ENCODE data around the gene PRKACB. TPM values are rescaled to one million over a fixed set of nuclear protein-coding genes. Genes with fewer than 3 reads are reported as not detected.

PRKACB gene
- total and polyA plus RNA-seq, 4 donors: 5.9 to 18.2 (median 8.9) TPM

DNA sequence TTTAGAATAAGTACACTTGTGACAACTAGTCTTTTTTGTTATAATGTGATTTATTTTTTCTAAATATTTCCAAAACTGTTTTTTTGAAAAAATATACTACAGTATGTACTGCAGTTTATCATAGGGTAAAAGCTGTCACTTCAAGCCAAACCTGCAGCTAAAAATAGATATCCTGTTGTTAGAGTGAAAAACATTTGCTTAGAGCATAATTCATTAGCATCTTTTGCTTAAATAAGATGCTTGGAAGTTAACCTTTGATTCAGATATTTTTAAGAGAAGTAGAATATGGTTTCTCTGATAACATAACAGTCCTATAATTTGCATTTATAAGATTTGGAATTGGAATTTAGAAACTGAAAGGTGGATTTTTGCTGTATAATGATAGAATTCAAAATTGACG, 21.5 kb downstream of the PRKACB start:
- no peak overlapping the region for H3K9ac ChIP-seq (ENCODE audit: low read depth in 1 of 2, low read length in 2 of 2)
- no peaks in the 10 kb centered on the region for H3K27me3 ChIP-seq (ENCODE audit: control insufficient read depth in 4 of 4, insufficient read depth in 4 of 4, low read length in 3 of 4)
- H3K36me3 ChIP-seq (ENCODE audit: control insufficient read depth in 4 of 4, insufficient read depth in 3 of 4, low read depth in 1 of 4, low read length in 3 of 4): no peaks in the 10 kb centered on the region
- DNase-seq (ENCODE audit: low spot score): no peak
- no peak overlapping the region for H3K27ac ChIP-seq (ENCODE audit: low read depth in 1 of 2, low read length in 2 of 2)
- WGBS: 87% methylated on average over 1 of the region's 1 CpG
- H3K9me3 ChIP-seq (ENCODE audit: control insufficient read depth in 4 of 4, low read length in 3 of 4): no peaks in the 10 kb centered on the region
- peaks cover 0 to 3% (median 0%) of the 10 kb centered on the region in 4 donors for H3K4me1 ChIP-seq (ENCODE audit: control insufficient read depth in 4 of 4, insufficient read depth in 4 of 4, low read length in 3 of 4)
- TF ChIP-seq EGR1 (IDR thresholded peaks at IDR 0.05; ENCODE audit: low read depth in 2 of 2) (no peak), JUND (IDR thresholded peaks at IDR 0.05) (no peak), FOXA2 (IDR thresholded peaks at IDR 0.05) (no peak), RXRA (IDR thresholded peaks at IDR 0.05) (no peak), FOXA1 (IDR thresholded peaks at IDR 0.05) (no peak), TAF1 (conservative IDR thresholded peaks at IDR 0.05) (no peak), NR2F2 (IDR thresholded peaks at IDR 0.05) (no peak), YY1 (IDR thresholded peaks at IDR 0.05) (no peak), RAD21 (IDR thresholded peaks at IDR 0.05) (no peak), HNF4G (IDR thresholded peaks at IDR 0.05) (no peak), SP1 (IDR thresholded peaks at IDR 0.05) (no peak)
- TF ChIP-seq, protein P1, sequence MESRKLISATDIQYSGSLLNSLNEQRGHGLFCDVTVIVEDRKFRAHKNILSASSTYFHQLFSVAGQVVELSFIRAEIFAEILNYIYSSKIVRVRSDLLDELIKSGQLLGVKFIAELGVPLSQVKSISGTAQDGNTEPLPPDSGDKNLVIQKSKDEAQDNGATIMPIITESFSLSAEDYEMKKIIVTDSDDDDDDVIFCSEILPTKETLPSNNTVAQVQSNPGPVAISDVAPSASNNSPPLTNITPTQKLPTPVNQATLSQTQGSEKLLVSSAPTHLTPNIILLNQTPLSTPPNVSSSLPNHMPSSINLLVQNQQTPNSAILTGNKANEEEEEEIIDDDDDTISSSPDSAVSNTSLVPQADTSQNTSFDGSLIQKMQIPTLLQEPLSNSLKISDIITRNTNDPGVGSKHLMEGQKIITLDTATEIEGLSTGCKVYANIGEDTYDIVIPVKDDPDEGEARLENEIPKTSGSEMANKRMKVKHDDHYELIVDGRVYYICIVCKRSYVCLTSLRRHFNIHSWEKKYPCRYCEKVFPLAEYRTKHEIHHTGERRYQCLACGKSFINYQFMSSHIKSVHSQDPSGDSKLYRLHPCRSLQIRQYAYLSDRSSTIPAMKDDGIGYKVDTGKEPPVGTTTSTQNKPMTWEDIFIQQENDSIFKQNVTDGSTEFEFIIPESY (IDR thresholded peaks at IDR 0.05): no peak
- TF ChIP-seq, protein P2, sequence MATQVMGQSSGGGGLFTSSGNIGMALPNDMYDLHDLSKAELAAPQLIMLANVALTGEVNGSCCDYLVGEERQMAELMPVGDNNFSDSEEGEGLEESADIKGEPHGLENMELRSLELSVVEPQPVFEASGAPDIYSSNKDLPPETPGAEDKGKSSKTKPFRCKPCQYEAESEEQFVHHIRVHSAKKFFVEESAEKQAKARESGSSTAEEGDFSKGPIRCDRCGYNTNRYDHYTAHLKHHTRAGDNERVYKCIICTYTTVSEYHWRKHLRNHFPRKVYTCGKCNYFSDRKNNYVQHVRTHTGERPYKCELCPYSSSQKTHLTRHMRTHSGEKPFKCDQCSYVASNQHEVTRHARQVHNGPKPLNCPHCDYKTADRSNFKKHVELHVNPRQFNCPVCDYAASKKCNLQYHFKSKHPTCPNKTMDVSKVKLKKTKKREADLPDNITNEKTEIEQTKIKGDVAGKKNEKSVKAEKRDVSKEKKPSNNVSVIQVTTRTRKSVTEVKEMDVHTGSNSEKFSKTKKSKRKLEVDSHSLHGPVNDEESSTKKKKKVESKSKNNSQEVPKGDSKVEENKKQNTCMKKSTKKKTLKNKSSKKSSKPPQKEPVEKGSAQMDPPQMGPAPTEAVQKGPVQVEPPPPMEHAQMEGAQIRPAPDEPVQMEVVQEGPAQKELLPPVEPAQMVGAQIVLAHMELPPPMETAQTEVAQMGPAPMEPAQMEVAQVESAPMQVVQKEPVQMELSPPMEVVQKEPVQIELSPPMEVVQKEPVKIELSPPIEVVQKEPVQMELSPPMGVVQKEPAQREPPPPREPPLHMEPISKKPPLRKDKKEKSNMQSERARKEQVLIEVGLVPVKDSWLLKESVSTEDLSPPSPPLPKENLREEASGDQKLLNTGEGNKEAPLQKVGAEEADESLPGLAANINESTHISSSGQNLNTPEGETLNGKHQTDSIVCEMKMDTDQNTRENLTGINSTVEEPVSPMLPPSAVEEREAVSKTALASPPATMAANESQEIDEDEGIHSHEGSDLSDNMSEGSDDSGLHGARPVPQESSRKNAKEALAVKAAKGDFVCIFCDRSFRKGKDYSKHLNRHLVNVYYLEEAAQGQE (IDR thresholded peaks at IDR 0.05): no peak
- TF ChIP-seq, protein P3, sequence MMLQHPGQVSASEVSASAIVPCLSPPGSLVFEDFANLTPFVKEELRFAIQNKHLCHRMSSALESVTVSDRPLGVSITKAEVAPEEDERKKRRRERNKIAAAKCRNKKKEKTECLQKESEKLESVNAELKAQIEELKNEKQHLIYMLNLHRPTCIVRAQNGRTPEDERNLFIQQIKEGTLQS (IDR thresholded peaks at IDR 0.05): no peak
- TF ChIP-seq, protein P4, sequence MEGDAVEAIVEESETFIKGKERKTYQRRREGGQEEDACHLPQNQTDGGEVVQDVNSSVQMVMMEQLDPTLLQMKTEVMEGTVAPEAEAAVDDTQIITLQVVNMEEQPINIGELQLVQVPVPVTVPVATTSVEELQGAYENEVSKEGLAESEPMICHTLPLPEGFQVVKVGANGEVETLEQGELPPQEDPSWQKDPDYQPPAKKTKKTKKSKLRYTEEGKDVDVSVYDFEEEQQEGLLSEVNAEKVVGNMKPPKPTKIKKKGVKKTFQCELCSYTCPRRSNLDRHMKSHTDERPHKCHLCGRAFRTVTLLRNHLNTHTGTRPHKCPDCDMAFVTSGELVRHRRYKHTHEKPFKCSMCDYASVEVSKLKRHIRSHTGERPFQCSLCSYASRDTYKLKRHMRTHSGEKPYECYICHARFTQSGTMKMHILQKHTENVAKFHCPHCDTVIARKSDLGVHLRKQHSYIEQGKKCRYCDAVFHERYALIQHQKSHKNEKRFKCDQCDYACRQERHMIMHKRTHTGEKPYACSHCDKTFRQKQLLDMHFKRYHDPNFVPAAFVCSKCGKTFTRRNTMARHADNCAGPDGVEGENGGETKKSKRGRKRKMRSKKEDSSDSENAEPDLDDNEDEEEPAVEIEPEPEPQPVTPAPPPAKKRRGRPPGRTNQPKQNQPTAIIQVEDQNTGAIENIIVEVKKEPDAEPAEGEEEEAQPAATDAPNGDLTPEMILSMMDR (IDR thresholded peaks at IDR 0.05; ENCODE audit: low read depth, low read length, missing input control): no peak
- H3K4me3 ChIP-seq (ENCODE audit: low read depth in 1 of 3, low read length in 3 of 3): no peak overlapping the region

DNA sequence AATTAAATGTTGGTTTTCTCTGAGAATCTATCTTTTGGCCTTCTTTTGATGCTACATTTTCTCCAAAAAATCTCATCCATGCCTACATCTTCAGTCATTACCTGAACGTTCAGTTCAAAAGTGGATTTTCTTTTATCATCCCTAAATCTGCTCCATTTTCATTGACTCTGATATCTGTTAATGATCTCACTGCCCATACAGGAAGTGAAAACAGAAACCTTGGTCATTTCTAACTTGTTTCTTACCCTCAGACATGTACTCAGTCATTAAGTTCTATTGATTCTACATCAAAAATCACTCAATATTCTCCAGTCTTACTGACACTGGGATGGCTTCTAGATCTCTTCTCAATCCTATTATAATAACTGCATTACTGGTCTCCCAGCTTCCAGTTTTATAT, 22.7 kb downstream of the PRKACB start:
- no peak for DNase-seq (ENCODE audit: low spot score)
- Histone ChIP-seq H3K9ac (ENCODE audit: low read depth in 1 of 2, low read length in 2 of 2) (no peak overlapping the region), H3K36me3 (ENCODE audit: control insufficient read depth in 4 of 4, insufficient read depth in 3 of 4, low read depth in 1 of 4, low read length in 3 of 4) (no peaks in the 10 kb centered on the region), H3K9me3 (ENCODE audit: control insufficient read depth in 4 of 4, low read length in 3 of 4) (no peaks in the 10 kb centered on the region), H3K4me3 (ENCODE audit: low read depth in 1 of 3, low read length in 3 of 3) (no peak overlapping the region), H3K4me1 (ENCODE audit: control insufficient read depth in 4 of 4, insufficient read depth in 4 of 4, low read length in 3 of 4) (peaks cover 0 to 3% (median 0%) of the 10 kb centered on the region in 4 donors), H3K27me3 (ENCODE audit: control insufficient read depth in 4 of 4, insufficient read depth in 4 of 4, low read length in 3 of 4) (no peaks in the 10 kb centered on the region), H3K27ac (ENCODE audit: low read depth in 1 of 2, low read length in 2 of 2) (no peak overlapping the region)
- 90% methylated on average over 1 of the region's 1 CpG for WGBS
- TF ChIP-seq FOXA2 (IDR thresholded peaks at IDR 0.05) (no peak), YY1 (IDR thresholded peaks at IDR 0.05) (no peak), HNF4G (IDR thresholded peaks at IDR 0.05) (no peak), NR2F2 (IDR thresholded peaks at IDR 0.05) (no peak), JUND (IDR thresholded peaks at IDR 0.05) (no peak), HNF4A (conservative IDR thresholded peaks at IDR 0.05) (no peak), TAF1 (conservative IDR thresholded peaks at IDR 0.05) (no peak), RAD21 (IDR thresholded peaks at IDR 0.05) (no peak), SP1 (IDR thresholded peaks at IDR 0.05) (no peak)
- TF ChIP-seq, protein P2 (IDR thresholded peaks at IDR 0.05): no peak
- TF ChIP-seq, protein P5, sequence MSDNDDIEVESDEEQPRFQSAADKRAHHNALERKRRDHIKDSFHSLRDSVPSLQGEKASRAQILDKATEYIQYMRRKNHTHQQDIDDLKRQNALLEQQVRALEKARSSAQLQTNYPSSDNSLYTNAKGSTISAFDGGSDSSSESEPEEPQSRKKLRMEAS (IDR thresholded peaks at IDR 0.05): no peak
- TF ChIP-seq, protein P1 (IDR thresholded peaks at IDR 0.05): no peak
